H1 (cell line): ENCODE measurements around the gene PDE3A. TPM values are rescaled to one million over a fixed set of nuclear protein-coding genes. Genes with fewer than 3 reads are reported as not detected.
"Not testable (repeated sequence)": the region's sequence is repeated elsewhere in the genome, so short reads cannot be mapped to it uniquely, and the experiment has no call there.

Experiments used
- CTCF ChIA-PET: fragments of 300-600 bp; sonication (Branson Sonifier 250); formaldehyde crosslinking; loops from one replicate; lab custom pipeline; 2021; ENCODE audit not compliant: partially characterized antibody; lab: Charles Lee
- POLR2A ChIA-PET: fragments of 300-600 bp; sonication (Branson Sonifier 250); formaldehyde crosslinking; loops from one replicate; lab custom pipeline; 2021; ENCODE audit warnings: inconsistent platforms; ENCODE audit not compliant: partially characterized antibody; lab: Charles Lee
- DNase-seq, 2 experiments: peaks; one replicate each; pipeline versions ENCODE4 v3.0.0 to v3.0.0-alpha.2; 2010 to 2022; ENCODE audit warnings: low spot score in 2 of 2, low read depth in 1 of 2, mixed read lengths in 1 of 2
- FAIRE-seq: peaks from 2 replicates; lab custom pipeline; 2011; peaks lifted over from hg19 to GRCh38; lab: Jason Lieb, UNC
- H2AFZ ChIP-seq: 2 replicates; pipeline ENCODE4 v1.8.1; 2012; ENCODE audit warnings: low read length, inconsistent platforms
- H2AK5ac ChIP-seq: 2 replicates; pipeline ENCODE4 v1.6.1; 2013; ENCODE audit warnings: low read depth, low read length
- H2BK120ac ChIP-seq: replicated peaks from 2 replicates; pipeline ENCODE3; 2013; ENCODE audit warnings: low read depth, low read length, inconsistent platforms
- H2BK12ac ChIP-seq: 2 replicates; pipeline ENCODE4 v1.6.1; 2013; ENCODE audit warnings: low read depth, low read length
- H2BK15ac ChIP-seq: 2 replicates; pipeline ENCODE4 v1.6.1; 2013; ENCODE audit warnings: low read length
- H2BK20ac ChIP-seq: 2 replicates; pipeline ENCODE4 v1.6.1; 2013; ENCODE audit warnings: low read length
- H2BK5ac ChIP-seq: 2 replicates; pipeline ENCODE4 v1.6.1; 2013; ENCODE audit warnings: low read depth, low read length
- H3K14ac ChIP-seq: 2 replicates; pipeline ENCODE4 v1.6.1; 2013; ENCODE audit warnings: inconsistent platforms; ENCODE audit not compliant: insufficient read length
- H3K18ac ChIP-seq: 2 replicates; pipeline ENCODE4 v1.6.1; 2013; ENCODE audit warnings: low read length; ENCODE audit errors: extremely low read depth
- H3K23ac ChIP-seq: 2 replicates; pipeline ENCODE4 v1.6.1; 2013; ENCODE audit warnings: inconsistent platforms; ENCODE audit not compliant: insufficient read length
- H3K23me2 ChIP-seq: 2 replicates; pipeline ENCODE4 v1.6.1; 2013; ENCODE audit warnings: low read depth, low read length
- H3K27ac ChIP-seq: 2 replicates; pipeline ENCODE4 v1.6.1; 2011; ENCODE audit warnings: low read depth, low read length, inconsistent platforms
- H3K27me3 ChIP-seq, 4 experiments: replicated peaks in 1 of 4; 1 replicate in 1 of 4; 2 replicates in 3 of 4; pipeline versions ENCODE4 v1.6.1 to v1.8.1; 2011 to 2013; ENCODE audit warnings: low read length in 3 of 4, mild to moderate bottlenecking in 3 of 4, inconsistent platforms in 2 of 4, mixed read lengths in 2 of 4, moderate library complexity in 1 of 4; ENCODE audit not compliant: control insufficient read depth in 3 of 4, insufficient read depth in 3 of 4; ENCODE audit errors: extremely low read depth in 1 of 4
- H3K36me3 ChIP-seq, 4 experiments: 2 replicates each; pipeline versions ENCODE4 v1.6.1 to v1.8.1; 2011 to 2013; ENCODE audit warnings: mild to moderate bottlenecking in 4 of 4, low read length in 3 of 4, moderate library complexity in 2 of 4, control low read depth in 1 of 4, inconsistent platforms in 1 of 4; ENCODE audit not compliant: insufficient read depth in 4 of 4, control insufficient read depth in 2 of 4
- H3K4ac ChIP-seq: replicated peaks from 2 replicates; pipeline ENCODE3; 2013; ENCODE audit warnings: low read length, low read depth, mixed read lengths, inconsistent platforms; ENCODE audit not compliant: insufficient read length
- H3K4me1 ChIP-seq, 4 experiments: replicated peaks in 1 of 4; 1 replicate in 1 of 4; 2 replicates in 3 of 4; pipeline versions ENCODE4 v1.6.1 to v1.8.1; 2011 to 2013; ENCODE audit warnings: low read length in 3 of 4, inconsistent platforms in 2 of 4, mixed read lengths in 1 of 4; ENCODE audit not compliant: insufficient read depth in 4 of 4, control insufficient read depth in 3 of 4
- H3K4me2 ChIP-seq, 2 experiments: 2 replicates each; pipeline versions ENCODE4 v1.6.1 to v1.8.1; 2011 to 2013; ENCODE audit warnings: low read depth in 2 of 2, low read length in 2 of 2, control low read depth in 1 of 2, inconsistent platforms in 1 of 2, mild to moderate bottlenecking in 1 of 2; ENCODE audit not compliant: insufficient read depth in 1 of 2
- H3K4me3 ChIP-seq, 4 experiments: fragments of 200-600, 300-600 bp in 1 of 4; sonication (generic), shearing (Covaris generic), sonication (Bioruptor Twin) in 1 of 4; 2 replicates each; pipeline versions ENCODE4 v1.5.1 to v1.8.1; 2011 to 2016; ENCODE audit warnings: low read length in 4 of 4, low read depth in 3 of 4, control low read depth in 2 of 4, inconsistent platforms in 2 of 4, mild to moderate bottlenecking in 2 of 4, mixed read lengths in 1 of 4, moderate library complexity in 1 of 4; ENCODE audit not compliant: insufficient read depth in 2 of 4; ENCODE audit errors: extremely low read depth in 1 of 4
- H3K56ac ChIP-seq: replicated peaks from 2 replicates; pipeline ENCODE3; 2013; ENCODE audit warnings: low read depth, mild to moderate bottlenecking, mixed read lengths, low read length, inconsistent platforms; ENCODE audit not compliant: insufficient read length
- H3K79me1 ChIP-seq: 2 replicates; pipeline ENCODE4 v1.6.1; 2013; ENCODE audit warnings: low read depth, low read length, control low read depth
- H3K79me2 ChIP-seq, 2 experiments: 2 replicates each; pipeline versions ENCODE4 v1.6.1 to v1.8.1; 2012 to 2013; ENCODE audit warnings: low read length in 2 of 2, mild to moderate bottlenecking in 2 of 2, inconsistent platforms in 1 of 2; ENCODE audit not compliant: insufficient read depth in 2 of 2, control insufficient read depth in 1 of 2
- H3K9ac ChIP-seq, 4 experiments: replicated peaks in 1 of 4; 1 replicate in 1 of 4; 2 replicates in 3 of 4; pipeline versions ENCODE4 v1.6.1 to v1.8.1; 2011 to 2013; ENCODE audit warnings: low read depth in 3 of 4, low read length in 3 of 4, control low read depth in 2 of 4, mild to moderate bottlenecking in 2 of 4, moderate library complexity in 2 of 4, inconsistent platforms in 1 of 4; ENCODE audit errors: extremely low read depth in 1 of 4
- H3K9me3 ChIP-seq, 2 experiments: 2 replicates each; pipeline versions ENCODE4 v1.6.1 to v1.8.1; 2012 to 2013; ENCODE audit warnings: mild to moderate bottlenecking in 2 of 2, moderate library complexity in 2 of 2, control low read depth in 1 of 2, inconsistent platforms in 1 of 2, low read depth in 1 of 2, low read length in 1 of 2, mixed read lengths in 1 of 2; ENCODE audit not compliant: insufficient read depth in 2 of 2
- H4K20me1 ChIP-seq, 2 experiments: replicated peaks in 1 of 2; 2 replicates each; pipeline versions ENCODE3 to v1.8.1; 2011 to 2013; ENCODE audit warnings: inconsistent platforms in 2 of 2, low read length in 2 of 2, mild to moderate bottlenecking in 1 of 2; ENCODE audit not compliant: insufficient read depth in 2 of 2, control insufficient read depth in 1 of 2
- H4K5ac ChIP-seq: 2 replicates; pipeline ENCODE4 v1.6.1; 2013; ENCODE audit warnings: low read length, low read depth, mixed read lengths, inconsistent platforms; ENCODE audit not compliant: insufficient read length
- H4K8ac ChIP-seq: 2 replicates; pipeline ENCODE4 v1.8.0; 2013; ENCODE audit warnings: mild to moderate bottlenecking, moderate library complexity, low read length, inconsistent platforms; ENCODE audit not compliant: insufficient read depth; ENCODE audit errors: extremely low read depth
- H4K91ac ChIP-seq: replicated peaks from 2 replicates; pipeline ENCODE3; 2013; ENCODE audit warnings: low read length, mixed read lengths, inconsistent platforms; ENCODE audit not compliant: insufficient read length
- WGBS, 2 experiments: shearing (Covaris generic) in 1 of 2; methylation state at CpG; one replicate each; pipeline versions ENCODE4 v1.1.6 to v1.1.7; 2013 to 2015; ENCODE audit warnings: low lambda C conversion rate in 2 of 2, mixed read lengths in 2 of 2, inconsistent platforms in 1 of 2, low coverage in 1 of 2, missing lambda C conversion rate in 1 of 2; ENCODE audit not compliant: insufficient replicate concordance in 2 of 2, insufficient coverage in 1 of 2, insufficient read length in 1 of 2; ENCODE audit errors: extremely low coverage in 1 of 2, missing lambda C conversion rate in 1 of 2; 5-methylcytosine and 5-hydroxymethylcytosine counted together
- polyA plus RNA-seq, 7 experiments: library from polyadenylated mRNA; depleted of rRNA in 3 of 7; stranded (reverse) in 5 of 7; unstranded in 2 of 7; fragments of >200 nt in 5 of 7; fragments of 200-250 nt in 2 of 7; gene quantifications; 1 replicate in 5 of 7; 2 replicates in 1 of 7; 4 replicates in 1 of 7; pipeline versions ENCODE4 v1.2.1 to v1.2.3, GENCODE V29; 2011 to 2013; ENCODE audit warnings: missing spikeins in 2 of 7, mixed read lengths in 2 of 7
- total RNA-seq: library from RNA; stranded (reverse); fragmentation: NEBNext Ultra II Directional; extraction: Animal tissue kit (Norgen Biotek cat#: 25700); gene quantifications from 2 replicates; pipeline ENCODE4 v1.2.1, GENCODE V29; 2021

The PDE3A gene
- total and polyA plus RNA-seq, 2 of the 8 experiments (the other 6 are each of a cell fraction or from before 2014, with no cell fraction given), result 1.4 to 3.4 TPM

DNA sequence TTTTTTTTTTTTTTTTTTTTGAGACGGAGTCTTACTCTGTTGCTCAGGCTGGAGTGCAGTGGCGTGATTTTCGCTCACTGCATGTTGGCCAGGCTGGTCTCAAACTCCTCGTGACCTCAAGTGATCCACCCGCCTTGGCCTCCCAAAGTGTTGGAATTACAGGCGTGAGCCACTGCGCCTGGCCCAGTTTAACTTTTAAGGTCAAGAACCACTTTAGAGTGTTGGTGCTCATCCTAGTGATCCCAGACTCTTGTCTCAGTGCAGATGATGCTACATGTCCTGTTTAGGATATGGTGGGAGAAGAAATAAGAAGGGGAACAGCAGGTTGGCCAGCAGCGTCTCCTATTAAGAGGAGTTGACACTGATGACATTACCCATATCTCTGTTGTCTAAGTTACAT lies 246.7 kb downstream of the PDE3A start:
- POLR2A ChIA-PET, result not testable (repeated sequence)
- 91% methylated on average over 7 of the region's 8 CpGs; no CpG with 5 or more reads in 1 of the 2 experiments for WGBS, 2 experiments
- CTCF ChIA-PET, result interaction anchor here (0.7 kb wide), 1 partner anchor 394 kb away, joined by 3 read pairs; no protein-coding TSS in a partner anchor

More for the DNA sequence above, 246.7 kb downstream of the PDE3A start:
- H2AFZ ChIP-seq, H3K23me2 ChIP-seq, H2BK5ac ChIP-seq, H3K4me2 ChIP-seq, H3K27me3 ChIP-seq, H3K36me3 ChIP-seq, H3K9ac ChIP-seq, H3K14ac ChIP-seq, H3K23ac ChIP-seq, H4K91ac ChIP-seq, H3K9me3 ChIP-seq, H3K4me1 ChIP-seq, H3K4me3 ChIP-seq, H3K79me1 ChIP-seq, H2BK120ac ChIP-seq, H2BK12ac ChIP-seq, H4K20me1 ChIP-seq, FAIRE-seq, H3K27ac ChIP-seq, H2AK5ac ChIP-seq, H2BK20ac ChIP-seq, H3K56ac ChIP-seq, H3K79me2 ChIP-seq, H3K18ac ChIP-seq, H3K4ac ChIP-seq, H4K8ac ChIP-seq, H2BK15ac ChIP-seq, DNase-seq, H4K5ac ChIP-seq: not testable (repeated sequence)
